ENCODE results near the gene ZBTB12.

The ZBTB12 gene

DNA sequence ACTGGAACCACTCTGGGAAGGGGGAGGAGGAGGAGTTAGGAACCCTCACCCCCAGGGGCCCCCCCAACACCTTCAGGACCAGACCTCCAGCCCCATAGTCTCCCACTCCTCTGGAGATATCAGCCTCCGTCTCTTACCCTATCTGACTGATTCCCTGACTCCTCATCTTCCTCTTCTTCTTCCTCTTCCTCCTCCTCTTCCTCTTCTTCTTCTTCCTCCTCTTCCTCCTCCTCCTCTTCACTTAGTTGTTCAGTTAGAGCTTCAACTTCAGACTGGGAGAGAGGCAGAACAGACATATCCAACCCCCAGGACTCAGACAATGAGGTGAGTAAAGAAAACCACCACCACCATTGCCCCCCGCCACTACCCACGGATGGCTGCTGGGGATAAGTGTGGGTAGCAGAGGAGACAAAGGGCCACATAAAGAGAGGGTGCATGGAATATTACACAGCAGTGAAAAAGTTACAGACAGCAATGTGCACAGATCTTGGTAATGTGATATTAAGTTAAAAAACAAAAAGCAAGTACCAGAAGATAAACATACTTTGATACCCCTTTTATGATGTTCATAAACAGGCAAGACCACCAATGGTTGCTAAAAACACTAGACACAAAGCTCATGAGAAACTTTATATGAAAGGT is 12.4 kb downstream of the ZBTB12 start:
- TF ChIP-seq GATA3 (IDR thresholded peaks at IDR 0.05; ENCODE audit: low read depth, low read length) (no peak), GATA2 (IDR thresholded peaks at IDR 0.05; ENCODE audit: low read depth, low read length) (no peak)

DNA sequence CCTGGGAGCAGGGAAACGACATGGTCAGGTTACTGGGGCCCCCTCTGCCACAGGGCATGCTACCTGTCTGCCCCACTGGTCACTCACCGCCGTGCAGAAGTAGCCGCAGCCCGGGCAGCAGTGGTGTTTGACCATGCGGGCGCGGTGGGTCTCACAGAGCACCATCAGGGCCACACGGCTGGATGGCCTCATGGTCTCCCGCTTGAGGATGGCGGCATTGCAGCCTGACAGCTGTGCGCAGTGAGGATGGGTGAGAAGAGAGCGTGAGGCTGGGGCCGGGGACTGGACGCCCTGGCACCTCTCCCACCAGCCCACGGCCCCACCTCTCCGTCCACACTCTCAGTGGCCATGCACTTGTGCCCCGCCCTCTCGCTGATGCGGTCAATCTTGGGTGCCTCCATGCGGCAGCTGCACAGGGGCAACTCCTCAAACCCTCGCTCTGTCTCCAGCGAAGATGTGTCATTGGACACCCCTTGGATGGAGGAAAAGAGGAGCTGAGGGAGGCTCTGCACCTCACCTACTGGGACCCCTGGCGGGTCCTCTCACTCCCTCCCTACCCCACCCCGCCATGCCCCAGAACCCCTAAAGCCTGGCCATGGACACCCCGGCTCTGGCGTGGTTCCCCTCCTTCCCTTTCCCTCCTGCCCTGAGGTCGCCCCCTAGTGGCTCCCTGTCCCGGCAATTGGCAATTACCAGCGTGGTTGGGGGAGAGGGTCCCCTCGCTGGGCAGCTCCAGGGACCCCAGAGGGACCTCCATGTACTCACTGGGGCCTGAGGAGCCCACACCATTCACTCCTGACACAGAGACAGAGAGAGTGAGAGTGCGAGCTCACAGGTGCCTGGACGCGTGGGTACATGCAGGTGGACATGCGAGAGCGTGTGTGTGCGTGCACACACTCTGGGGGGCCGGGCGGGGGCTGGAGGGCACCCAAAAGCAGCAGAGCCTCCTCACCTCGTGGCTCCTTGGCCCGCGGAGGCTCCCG is 13.3 kb downstream of the ZBTB12 start:
- no peak for TF ChIP-seq GATA3 (IDR thresholded peaks at IDR 0.05; ENCODE audit: low read depth, low read length)
- TF ChIP-seq GATA2 (IDR thresholded peaks at IDR 0.05; ENCODE audit: low read depth, low read length): no peak

DNA sequence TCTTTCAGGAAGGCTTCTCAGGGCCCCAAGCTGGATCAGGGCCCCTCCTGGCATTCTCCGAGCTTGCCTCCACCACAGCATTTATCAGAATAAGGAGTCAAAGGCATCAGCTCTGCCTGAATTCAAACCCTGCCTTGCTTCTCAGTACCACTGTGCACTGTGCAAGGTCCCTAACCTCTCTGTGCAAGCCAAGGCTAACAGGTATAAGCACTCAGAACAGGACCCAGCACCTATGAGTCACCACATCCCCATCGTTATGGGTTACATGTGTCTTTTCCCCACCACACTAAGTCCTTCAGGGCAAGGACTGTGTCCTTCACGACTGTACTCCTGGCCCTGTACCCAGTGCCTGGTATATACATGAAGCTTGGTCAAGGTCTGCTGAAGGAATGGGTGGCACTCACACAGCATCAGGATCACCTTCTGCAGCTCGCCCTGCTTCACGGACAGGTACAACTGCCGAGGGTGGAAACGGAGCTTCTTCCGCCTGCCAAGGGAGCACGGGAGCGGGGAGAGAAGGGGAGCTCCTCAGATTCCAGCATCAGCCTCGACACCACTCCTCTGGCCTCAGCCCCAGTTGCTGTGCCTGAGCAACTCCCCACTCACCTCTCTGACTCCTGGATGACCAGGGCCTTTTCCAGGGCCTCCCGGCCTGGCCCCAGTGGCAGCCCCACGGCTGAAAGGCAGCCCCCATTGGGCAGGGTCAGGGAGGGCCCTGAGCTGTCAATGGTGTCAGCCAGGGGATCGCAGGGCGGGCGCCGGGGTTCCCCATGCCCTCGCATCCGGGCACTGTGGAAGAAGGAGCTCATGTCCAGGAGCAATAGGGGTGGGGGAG is 14.5 kb downstream of the ZBTB12 start:
- TF ChIP-seq GATA3 (IDR thresholded peaks at IDR 0.05; ENCODE audit: low read depth, low read length): no peak
- TF ChIP-seq GATA2 (IDR thresholded peaks at IDR 0.05; ENCODE audit: low read depth, low read length): no peak

DNA sequence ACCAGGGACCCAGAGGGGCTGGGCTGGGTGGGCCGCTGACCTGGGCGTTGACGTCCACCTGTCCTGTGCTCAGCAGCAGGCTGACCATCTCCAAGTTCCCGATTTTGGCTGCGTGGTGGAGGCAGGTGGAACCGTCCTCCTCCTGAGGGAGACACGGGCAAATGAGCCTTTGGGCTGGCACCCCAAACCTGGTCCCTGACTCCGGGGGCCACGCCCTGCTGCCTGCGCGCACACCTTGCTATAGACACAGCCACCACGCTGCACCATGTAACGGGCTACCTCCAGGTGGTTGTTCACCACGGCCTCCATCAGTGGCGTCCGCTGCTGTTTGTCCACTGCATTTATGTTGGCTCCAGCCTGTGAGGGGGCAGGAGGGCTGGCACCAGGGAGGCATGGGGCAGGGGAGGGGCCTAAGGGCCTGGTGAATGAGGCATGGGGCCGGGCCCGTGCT is 15.3 kb downstream of the ZBTB12 start:
- TF ChIP-seq GATA2 (IDR thresholded peaks at IDR 0.05; ENCODE audit: low read depth, low read length): no peak
- TF ChIP-seq GATA3 (IDR thresholded peaks at IDR 0.05; ENCODE audit: low read depth, low read length): no peak

DNA sequence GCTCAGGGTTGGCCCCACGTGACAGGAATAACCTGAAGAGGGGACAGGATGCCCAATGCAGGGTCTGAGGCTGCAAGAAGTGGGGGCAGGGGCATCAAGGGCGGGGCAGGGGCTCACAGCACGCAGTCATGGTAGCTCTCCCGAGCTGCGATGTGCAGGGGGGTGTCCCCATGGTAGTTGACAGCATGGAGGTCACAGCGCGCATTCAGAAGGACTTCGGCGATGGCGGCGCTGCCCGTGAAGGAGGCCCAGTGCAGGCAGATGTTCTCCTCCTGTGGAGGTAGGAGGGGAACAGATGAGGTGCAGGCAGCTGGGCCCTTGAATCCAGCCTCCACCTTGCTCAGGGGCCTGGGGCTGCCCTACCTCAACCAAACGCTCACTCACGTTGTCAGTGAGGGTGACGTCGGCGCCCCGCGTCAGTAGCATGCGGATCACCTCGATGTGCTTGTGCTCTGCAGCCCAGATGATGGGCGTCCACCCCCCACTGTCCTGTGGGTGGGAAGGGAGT is 17.3 kb downstream of the ZBTB12 start:
- TF ChIP-seq GATA2 (IDR thresholded peaks at IDR 0.05; ENCODE audit: low read depth, low read length) (no peak), GATA3 (IDR thresholded peaks at IDR 0.05; ENCODE audit: low read depth, low read length) (no peak)

DNA sequence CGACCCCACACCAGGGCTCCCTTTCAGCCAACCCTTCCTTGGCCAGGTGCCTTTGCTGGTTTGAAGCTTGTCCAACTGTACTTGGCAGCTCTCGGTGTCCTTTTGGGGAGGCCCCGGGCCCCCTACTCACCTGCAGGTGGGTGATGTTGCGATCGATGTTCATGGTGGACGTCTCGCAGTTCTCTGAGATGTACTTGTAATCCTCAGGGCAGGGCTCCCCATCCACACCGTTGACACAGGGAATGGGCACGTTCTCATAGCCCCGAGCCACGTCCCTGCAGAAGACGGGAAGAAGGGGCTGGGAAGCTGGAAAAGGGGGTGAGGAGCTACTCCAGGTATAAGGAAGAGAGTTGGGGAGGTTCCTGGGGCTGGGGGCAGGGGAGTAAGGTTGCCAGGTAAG is 18.2 kb downstream of the ZBTB12 start:
- TF ChIP-seq GATA2 (IDR thresholded peaks at IDR 0.05; ENCODE audit: low read depth, low read length) (no peak), GATA3 (IDR thresholded peaks at IDR 0.05; ENCODE audit: low read depth, low read length) (no peak)

DNA sequence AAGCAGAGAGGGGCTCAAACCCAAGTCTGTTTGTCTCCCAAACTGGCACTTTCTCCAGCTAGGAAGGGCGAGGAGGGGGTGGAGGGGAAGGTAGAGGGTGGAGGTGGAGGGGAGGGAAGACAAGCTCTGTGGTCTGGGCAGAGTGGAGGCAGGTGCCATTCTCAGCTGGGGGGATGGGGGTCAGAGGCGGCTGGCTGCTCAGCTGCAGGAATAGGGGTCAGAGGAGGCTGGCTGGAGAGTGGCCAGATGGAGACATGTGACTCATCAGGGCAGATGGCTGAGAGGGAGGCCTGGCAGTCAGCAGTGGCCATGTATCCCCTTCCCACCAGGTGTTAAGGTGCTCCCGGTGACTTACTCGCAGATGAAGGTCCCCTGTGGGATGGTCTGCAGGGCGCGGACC is 19.5 kb downstream of the ZBTB12 start:
- TF ChIP-seq GATA2 (IDR thresholded peaks at IDR 0.05; ENCODE audit: low read depth, low read length): no peak
- no peak for TF ChIP-seq GATA3 (IDR thresholded peaks at IDR 0.05; ENCODE audit: low read depth, low read length)

DNA sequence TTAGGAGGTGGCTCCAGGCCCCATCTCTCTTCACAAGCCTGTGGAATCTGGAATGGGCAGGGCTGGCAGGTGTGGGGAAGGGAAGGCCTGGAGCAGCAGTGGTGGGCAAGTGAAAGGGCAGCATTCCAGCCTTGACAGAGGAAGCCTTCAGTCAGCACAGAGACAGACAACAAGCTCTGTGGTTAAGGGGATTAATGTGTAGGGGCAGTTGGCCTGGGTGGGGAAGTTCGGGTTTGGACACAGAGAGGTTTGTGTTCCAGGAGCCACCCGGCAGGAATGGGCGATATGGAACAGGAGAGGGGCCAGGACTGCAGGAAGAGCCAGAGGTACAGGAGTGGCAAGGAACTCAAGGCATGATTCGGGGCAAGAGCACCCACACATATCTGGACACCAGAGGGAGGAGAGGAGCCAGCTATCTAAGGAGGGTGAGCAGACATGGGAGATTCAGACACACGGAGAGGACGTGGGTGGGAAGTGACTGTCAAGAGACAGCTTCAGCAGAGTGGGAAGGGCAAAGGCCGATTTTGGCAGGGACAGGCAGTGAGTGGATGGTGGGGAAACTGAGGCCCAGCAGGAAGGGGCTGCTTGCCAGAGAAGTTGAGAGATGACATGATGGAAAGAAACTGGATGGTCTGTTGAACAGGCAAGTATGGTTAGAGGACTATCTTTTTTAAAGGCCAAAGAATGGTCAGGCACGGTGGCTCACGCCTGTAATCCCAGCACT is 20.6 kb downstream of the ZBTB12 start:
- TF ChIP-seq GATA3 (IDR thresholded peaks at IDR 0.05; ENCODE audit: low read depth, low read length) (no peak), GATA2 (IDR thresholded peaks at IDR 0.05; ENCODE audit: low read depth, low read length) (no peak)

DNA sequence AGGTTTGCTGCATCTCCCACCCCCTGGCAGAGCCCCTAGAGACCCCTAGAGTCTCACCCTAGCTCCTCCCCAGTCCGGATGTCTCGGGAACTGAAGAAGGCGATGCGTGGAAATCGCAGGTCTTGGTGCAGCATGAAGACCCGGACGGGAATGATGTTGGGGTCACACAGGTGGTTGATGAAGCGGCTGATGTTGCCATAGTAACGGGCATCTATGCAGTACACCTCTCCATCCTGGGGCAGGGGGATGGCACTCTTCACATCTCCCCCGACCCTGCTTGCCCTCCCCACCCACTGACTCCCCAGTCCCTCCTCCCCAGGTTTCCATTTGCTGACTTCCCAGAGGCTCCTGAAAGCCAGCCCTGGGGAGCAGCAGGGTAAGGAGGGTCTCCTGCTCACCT is 21.3 kb downstream of the ZBTB12 start:
- TF ChIP-seq GATA3 (IDR thresholded peaks at IDR 0.05; ENCODE audit: low read depth, low read length): no peak

DNA sequence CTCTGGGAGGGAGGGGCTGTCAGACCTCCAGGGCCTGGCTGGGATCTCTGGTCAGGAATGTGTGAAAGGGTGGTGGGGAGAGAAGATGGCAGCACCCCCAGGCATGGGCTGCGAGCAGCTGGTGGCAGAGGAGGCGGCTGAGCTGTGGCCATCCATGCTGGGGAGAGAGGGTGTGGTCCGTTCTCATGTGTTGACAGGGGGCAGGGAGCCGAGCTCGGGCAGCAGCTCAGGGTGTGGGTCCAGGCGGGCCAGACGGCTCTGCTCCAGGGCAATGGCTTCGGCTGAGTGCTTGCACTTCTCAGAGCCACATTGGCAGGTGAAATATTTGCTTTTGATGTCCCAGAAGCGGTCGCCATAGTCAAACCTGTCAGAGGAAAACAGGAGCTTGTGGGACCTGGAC is 22.0 kb downstream of the ZBTB12 start:
- no peak for TF ChIP-seq GATA3 (IDR thresholded peaks at IDR 0.05; ENCODE audit: low read depth, low read length)
- TF ChIP-seq GATA2 (IDR thresholded peaks at IDR 0.05; ENCODE audit: low read depth, low read length): no peak

DNA sequence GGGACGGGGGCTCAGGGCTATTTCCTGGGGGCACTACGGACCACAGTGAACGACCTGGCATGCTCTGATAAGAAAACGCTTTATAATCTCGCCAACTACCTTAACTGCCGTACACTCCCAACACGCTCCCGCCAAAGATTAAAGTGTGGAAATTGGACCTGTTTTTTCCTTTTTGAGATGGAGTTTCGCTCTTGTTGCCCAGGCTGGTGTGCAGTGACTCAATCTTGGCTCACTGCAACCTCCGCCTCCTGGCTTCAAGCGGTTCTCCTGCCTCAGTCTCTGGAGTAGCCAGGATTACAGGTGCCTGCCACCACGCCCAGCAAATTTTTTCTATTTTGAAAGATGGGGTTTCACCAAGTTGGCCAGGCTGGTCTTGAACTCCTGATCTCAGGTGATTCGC is 22.7 kb downstream of the ZBTB12 start:
- TF ChIP-seq GATA2 (IDR thresholded peaks at IDR 0.05; ENCODE audit: low read depth, low read length): no peak
- no peak for TF ChIP-seq GATA3 (IDR thresholded peaks at IDR 0.05; ENCODE audit: low read depth, low read length)

DNA sequence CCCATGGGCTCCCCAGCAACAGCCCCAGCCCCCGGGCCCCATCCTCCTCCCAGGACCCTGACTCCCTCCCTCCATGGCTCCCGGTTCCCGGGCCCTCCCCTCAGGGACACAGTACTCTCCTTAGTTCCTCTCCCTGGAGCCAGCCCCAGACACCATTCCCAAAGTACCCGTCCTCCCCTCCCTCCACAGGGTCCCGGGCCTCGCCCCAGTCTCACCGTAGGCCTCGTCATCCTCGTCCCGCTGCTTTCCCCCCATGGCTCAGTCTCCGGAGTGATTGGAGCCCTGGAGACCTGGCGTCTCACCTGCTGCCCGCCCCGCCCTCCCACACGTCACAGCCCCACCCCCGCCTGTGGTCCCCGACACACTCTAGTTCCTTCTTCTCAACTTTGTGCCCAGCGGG is 23.2 kb downstream of the ZBTB12 start, which contains the start of gene SLC44A4:
TSS of gene SLC44A4 (minus strand) at position 272 of the 400 bp plus-strand sequence. CDS start at position 255, 17 bp downstream.
- no peak for TF ChIP-seq GATA2 (IDR thresholded peaks at IDR 0.05; ENCODE audit: low read depth, low read length)
- no peak for TF ChIP-seq GATA3 (IDR thresholded peaks at IDR 0.05; ENCODE audit: low read depth, low read length)

DNA sequence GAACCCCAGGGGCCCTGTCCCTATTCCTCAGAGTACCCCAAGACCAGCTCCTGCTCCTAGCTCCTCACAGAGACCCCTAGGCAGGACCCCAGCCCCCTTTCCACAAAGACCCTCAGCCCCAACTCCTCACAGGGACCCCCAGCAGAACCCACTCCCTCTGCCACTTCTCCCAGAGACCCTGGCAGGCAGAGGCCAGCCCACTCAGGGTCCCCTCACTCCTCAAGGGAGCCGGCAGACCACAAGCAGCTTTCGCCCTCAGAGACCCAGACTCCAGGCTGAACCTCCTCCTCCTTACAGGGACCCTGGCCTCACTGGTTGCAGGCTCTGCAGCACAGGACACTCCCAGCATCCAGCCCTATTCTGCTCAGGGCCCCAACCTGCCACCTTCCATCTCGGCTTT is 23.7 kb downstream of the ZBTB12 start:
- TF ChIP-seq GATA2 (IDR thresholded peaks at IDR 0.05; ENCODE audit: low read depth, low read length): no peak
- TF ChIP-seq GATA3 (IDR thresholded peaks at IDR 0.05; ENCODE audit: low read depth, low read length): no peak
